Fibroblast of upper back skin (primary cell): ENCODE measurements around the gene CD1C.
"Not testable (repeated sequence)": the region's sequence is repeated elsewhere in the genome, so short reads cannot be mapped to it uniquely, and the experiment has no call there.

Experiments used
- DNase-seq: peaks from one replicate; pipeline ENCODE4 v3.0.0-alpha.2; 2013

CD1C gene

DNA sequence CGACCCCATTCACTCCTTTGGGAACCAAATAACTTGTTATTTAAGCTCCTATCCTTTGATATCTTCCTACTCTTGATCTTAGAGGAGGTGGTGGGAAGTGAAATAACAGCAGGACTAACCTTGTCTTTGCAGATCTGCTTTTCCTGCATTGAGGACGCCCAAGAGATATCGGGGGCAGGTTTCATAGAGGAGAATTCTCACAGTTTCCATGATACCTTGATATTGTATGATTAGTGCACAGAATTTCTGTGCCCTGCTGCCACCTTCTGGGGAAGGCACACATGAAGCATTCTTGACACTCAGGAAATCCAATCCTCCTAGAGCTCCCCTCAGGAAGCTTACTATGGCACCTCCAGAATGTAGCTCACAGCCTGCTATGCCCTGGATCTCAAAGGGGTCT lies 40.0 kb downstream of the CD1C start:
- no peak for DNase-seq

DNA sequence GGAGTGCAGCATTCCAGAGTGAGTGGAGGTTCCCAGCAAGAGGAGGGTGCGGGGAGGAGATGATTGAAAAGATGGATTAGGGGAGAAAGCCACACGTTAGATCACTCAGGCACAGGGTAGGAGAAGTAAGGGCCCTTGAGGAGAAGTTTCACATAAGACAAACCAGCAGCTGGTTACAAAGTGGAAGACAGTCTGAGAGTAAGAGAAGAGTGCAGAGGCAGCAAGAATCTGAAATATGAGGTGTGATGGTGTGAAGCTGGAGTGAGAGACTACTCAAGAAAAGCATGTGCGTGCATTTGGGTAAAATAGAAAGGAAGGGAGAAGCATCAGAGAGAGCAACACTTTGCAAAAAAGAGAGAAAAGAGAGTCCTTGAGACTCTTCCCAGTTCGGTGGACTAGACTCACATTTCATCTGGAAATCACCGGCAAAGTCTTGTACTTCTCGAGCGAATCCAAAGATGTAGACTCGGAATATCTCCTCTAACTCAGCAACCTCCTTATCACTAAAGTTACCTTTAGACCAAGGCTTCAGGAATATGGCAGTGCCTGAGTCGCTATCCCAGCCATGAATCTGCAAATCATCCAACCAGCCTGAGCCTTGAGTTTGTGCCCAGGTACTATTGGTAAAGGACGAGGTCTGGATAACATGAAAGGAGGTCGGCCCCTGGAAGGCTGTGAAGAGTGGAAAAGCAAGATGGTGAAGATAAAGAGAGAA lies 40.8 kb downstream of the CD1C start:
- DNase-seq, result no peak

DNA sequence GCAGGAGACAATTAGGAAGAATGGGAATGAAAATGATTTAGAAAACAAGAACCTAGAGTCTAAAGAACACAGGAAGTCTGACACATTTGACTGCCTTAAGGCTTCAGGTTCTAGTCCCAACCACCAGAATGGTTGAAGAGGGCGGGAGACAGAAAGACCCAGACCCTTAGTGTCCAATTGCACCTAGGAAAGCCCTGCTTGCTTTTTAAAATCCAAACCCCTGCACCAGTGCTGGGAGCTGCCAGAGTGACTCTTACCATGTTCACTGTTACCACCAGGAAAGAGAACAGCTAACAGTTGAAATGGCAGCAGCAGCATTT lies 41.3 kb downstream of the CD1C start:
- no peak for DNase-seq

- DNase-seq, result no peak
Observed at GRCh38 chr1:158331481-158332150, 41.9 kb downstream of the CD1C start, which contains the start of gene CD1B. CD1B (minus strand) TSS chr1:158331531; CDS start chr1:158331423, 108 bp downstream.

DNA sequence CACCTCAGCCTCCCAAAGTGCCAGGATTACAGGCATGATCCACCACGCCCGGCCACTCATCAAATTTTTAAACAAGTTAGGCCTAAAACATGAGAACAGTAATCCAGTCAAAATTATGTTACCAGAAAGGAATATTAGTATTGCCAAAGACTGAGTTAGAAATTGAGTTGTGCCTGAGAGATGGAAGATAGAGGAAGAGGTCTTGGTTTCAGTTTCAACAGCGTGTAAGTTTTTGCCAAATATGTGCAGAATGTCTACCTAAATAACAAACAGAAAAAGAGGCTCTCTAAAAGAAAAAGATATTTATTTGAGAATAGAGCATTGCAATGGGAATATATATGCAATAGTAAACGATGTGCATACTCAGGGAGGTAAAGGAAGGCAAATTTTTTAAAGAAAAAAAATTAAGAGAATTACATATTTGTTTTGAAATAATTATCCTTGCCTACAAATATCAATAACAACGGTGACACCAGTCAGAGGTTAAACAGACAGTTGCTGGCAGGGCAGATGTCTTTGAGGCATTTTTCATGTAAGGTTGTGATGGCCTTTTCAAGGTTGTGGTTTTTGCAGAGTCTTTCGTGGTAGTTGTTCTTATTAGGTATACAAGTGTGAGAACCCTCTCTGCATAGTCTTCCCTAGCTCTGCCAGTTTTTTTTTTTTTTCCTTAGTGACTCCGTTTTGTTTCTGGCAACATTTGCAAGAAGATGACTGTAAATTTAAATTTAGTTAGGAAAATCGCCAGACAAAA lies 43.9 kb downstream of the CD1C start:
- no peak for DNase-seq

- DNase-seq, result no peak
Observed at GRCh38 chr1:158334526-158335212, 44.9 kb downstream of the CD1C start.

GRCh38 chr1:158335213-158335532 lies 45.5 kb downstream of the CD1C start:
- no peak for DNase-seq

- DNase-seq, result not testable (repeated sequence)
Observed at GRCh38 chr1:158336413-158336812, 46.7 kb downstream of the CD1C start.
